NCI-H2196 treated with DMSO at 0.1 percent for 48 hours (cell line): Measurements from ENCODE around the gene HNRNPLL.

Experiments used
- DNase-seq: peaks from one replicate; lab custom pipeline; 2025; ENCODE audit not compliant: unreplicated experiment; lab: John Stamatoyannopoulos, UW

HNRNPLL gene

DNA sequence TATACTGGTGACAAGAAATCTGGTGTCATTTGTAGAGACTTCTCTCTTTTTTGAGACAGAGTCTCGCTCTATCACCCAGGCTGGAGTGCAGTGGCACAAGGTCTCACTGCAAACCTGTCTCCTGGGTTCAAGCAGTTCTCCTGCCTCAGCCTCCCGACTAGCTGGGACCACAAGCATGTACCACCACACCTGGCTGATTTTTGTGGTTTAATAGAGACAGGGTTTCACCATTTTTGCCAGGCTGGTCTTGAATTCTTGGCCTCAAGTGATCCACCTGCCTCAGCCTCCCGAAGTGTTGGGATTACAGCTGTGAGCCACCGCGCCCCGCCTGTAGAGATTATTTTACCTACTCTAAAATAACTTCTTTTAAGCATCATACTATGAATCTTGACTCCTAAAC lies 6.5 kb downstream of the HNRNPLL start:
- no peak for DNase-seq

DNA sequence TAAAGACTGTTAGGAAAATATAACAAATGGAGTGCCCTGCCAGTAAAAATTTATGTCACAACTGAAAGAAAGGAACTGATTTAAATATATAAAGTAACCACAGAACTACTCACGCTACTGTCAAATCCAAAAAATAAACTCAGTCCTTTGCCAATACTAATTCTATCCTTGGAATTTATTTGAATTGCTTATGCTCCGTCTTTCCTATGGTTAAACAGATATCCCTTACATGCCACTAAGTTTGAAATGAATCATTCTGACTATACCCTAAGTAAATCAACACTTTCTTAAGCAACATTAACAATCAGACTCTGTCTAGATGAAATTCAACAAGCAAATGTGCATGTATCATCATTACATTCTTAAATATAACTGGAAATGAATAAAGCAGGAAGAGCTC lies 9.8 kb downstream of the HNRNPLL start:
- DNase-seq: no peak

DNA sequence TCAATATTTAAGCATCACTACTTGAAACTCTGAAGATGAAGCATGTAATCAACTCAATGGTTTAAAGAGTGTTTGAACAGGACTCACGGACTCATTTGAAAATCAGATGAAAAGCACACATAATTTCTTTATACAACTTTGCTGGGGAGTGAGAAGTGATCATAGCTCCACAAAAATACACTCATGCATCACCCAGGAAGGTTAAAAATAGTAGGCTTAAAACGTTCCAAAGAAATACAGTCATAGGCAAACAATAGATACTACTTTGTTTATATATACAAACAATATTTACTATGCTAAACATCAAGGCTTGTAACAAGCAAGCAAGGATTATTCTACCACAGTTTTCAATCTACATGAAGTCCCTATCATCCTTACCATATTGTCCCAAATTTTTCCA lies 11.6 kb downstream of the HNRNPLL start:
- DNase-seq: no peak

- no peak for DNase-seq
Measured at GRCh38 chr2:38590053-38590452, 12.7 kb downstream of the HNRNPLL start.

DNA sequence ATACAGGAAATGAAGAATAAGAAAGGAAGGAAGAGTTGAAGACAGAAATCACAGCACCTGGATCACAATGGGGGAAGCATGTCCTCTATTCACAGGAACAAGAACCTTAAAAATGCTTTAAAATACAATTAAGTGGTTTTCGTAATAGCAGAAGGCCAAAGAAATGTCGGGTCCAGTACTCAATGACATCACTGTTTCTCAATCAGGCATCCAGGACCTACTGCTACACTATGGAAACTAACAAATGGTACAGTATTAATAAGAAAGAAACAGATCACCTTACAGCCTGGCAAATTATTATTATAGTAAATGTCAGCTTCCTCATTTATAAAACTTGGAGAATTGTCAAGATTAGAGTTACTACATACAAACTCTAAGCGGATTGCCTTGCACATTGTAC lies 15.8 kb downstream of the HNRNPLL start:
- DNase-seq: no peak

- DNase-seq: no peak
Measured at GRCh38 chr2:38584881-38585280, 17.8 kb downstream of the HNRNPLL start.

DNA sequence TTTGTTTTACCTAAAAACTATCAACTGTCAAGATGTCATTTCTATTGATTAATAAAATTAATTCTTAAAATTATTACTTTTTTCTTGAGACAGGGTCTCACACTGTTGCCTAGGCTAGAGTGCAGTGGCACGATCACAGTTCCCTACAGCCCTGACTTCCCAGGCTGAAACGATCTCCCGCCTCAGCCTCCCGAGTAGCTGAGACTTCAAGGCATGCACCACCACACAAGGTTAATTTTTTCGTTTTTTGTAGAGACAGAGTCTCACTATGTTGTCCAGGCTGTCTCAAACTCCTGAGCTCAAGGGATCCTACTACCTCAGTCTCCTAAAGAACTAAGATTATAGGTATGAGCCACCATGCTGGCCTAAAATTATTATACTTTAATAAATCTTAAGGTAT lies 18.7 kb downstream of the HNRNPLL start:
- DNase-seq: no peak

DNA sequence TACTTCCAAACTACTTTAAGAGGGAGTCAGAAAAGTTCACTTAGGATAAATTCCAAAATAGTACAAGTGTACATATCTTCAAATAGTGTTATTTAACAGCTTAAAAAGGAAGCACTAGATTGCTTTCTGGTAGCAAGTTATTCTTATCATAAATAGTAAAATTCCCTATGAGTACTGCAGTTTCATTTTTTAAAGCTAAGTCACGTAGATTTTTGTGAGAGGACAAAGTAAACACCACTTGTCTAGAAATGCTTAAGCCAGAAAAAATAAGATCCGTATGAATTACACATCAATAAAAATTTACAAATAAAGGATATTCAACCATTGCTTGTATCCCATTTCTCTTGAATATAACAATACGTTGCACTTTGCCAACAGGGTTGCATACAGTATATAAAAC lies 19.2 kb downstream of the HNRNPLL start:
- DNase-seq: no peak

- peak; percentile 18 for DNase-seq
Measured at GRCh38 chr2:38581193-38582147, 21.3 kb downstream of the HNRNPLL start.

DNA sequence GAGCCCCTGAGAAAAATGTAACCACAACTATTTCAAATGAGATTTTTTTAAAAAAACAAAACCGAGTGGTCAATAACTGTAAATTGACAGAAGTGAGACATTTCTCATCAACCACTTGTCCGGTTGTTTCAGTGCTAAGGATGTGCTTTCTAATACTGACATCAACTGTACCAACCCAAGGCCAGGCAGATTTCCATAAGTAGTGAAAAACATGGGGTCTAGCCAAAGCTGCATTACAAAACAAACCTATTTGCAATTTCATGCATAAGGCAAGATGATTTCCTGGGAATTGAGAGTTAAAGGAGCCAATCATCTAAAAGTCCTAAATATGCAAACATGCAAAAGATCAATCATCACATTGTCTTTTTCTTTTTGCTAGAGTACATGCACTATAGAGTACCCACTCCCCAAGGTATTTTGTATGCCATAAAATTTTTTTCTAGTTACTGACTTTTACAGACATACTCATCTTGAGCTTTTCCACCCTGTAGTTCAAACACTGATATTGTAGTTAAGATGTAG lies 22.6 kb downstream of the HNRNPLL start:
- DNase-seq: no peak

- no peak for DNase-seq
Measured at GRCh38 chr2:38578832-38579231, 23.9 kb downstream of the HNRNPLL start.

- no peak for DNase-seq
Measured at GRCh38 chr2:38574278-38574677, 28.4 kb downstream of the HNRNPLL start.

DNA sequence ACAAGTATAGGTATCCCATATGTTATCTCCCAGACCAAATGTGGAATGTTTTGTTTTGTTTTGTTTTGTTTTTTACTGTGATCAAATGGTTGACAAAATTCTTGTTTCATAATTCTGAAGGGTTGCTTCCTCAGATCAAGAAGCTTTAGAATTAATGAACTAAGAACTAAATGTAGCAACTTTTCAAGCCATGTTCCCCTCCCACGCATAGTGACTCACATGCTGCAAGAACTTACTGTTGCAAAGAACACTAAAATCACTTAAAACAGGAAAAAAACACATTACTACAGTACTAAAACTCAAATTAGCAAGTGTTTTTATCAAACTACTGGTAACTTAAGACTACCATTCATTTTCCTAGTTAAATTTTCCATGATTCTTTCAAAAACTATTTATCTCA lies 30.6 kb downstream of the HNRNPLL start:
- no peak for DNase-seq

- DNase-seq: no peak
Measured at GRCh38 chr2:38571193-38571592, 31.5 kb downstream of the HNRNPLL start.

DNA sequence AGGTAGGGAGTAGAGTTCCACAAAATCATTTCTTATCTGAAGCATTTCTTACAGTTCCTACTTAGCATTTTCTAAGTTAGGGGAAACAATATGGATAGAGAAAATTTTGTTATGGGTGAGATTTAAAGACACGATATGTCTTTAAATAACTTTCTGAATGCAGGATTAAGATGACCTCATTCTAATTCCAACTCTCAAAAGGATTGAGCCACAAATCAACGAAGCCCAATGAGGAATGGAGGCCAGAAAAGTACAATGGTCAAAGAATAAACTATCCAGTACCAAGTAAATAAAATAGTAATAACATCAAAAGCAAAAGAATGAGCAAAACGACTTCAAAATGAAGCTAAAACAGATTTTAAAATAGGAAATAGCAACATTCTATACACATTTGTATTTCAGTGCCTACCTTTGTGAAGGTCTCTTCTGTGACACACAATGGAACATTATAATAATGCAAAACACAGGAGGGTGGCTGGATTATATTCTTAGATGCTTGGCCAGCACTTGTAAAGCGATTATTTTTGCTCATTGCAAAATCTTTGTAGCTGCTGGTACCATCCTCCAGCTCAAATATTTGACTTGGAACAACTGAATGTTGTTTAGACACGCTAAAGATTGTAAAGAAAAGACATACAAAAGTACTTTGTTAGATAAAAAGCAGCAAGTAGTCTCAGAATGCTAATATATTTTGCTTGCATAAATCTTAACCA lies 33.8 kb downstream of the HNRNPLL start:
- no peak for DNase-seq

GRCh38 chr2:38565333-38565732 lies 37.4 kb downstream of the HNRNPLL start:
- DNase-seq: no peak

DNA sequence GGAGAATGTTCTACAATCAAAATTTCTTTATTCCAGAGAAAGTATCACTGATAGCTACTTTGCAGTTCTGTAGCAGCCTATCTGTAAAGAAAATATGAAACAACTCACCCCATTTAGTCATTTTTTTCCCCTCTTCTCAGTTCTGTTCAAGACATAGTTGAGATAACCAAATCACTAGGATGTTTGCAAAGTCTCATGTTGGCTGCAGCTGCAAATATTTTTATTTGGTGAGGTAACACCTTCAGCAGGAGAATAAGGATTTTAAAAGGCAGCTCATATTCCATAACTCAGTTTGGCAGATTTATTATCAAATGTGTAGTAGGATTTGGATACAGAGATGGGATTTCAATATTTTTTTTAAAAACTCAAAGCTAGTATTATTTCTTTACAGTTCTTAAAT lies 41.0 kb downstream of the HNRNPLL start:
- no peak for DNase-seq

- DNase-seq: no peak
Measured at GRCh38 chr2:38560092-38560491, 42.6 kb downstream of the HNRNPLL start.

DNA sequence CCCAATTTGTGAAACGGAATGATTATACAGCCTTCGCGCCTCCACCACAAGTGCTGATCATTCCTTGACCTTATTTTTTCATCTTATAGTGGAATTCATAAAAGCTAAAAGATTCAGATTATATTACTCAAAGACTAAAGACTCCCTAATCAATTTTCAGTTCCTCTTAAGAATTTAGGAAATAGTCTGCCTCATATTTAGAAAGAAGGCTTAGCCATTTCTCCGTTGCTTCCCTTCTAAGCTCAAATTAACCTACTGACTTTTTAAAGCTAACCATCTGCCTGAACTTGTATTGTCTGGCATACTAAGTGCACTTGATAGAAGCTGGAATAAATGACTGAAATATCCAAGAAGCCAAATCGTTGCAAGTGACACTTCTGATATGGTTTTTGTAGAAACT lies 44.7 kb downstream of the HNRNPLL start:
- DNase-seq: no peak

- DNase-seq: no peak
Measured at GRCh38 chr2:38557217-38557616, 45.5 kb downstream of the HNRNPLL start.

- DNase-seq: no peak
Measured at GRCh38 chr2:38556006-38556801, 46.5 kb downstream of the HNRNPLL start.
